ENCODE measurements around the gene MMP1.

The MMP1 gene

DNA sequence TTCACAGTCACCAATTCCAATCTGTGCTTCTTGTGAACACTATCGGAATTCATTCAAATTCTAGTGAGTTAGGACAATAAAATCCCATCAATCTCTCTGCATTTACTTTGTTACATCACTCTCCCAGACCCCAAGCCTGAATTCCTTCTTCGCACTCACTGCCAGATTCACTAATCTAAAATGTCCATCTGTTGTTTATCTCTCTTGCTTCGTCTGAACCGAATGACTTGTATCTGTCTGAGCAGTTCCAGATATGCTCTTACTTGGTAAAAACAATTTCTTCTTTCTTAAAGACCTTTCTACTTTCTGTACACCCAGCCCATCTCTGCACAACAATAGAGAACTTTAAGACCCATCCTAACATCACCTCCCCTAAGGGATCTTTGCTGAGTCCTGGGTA is 24.6 kb downstream of the MMP1 start:
- Histone ChIP-seq H3K36me3 (ENCODE audit: insufficient read depth, low read length) (no peaks in the 10 kb centered on the region), H3K9me3 (ENCODE audit: insufficient read depth, low read length, severe bottlenecking) (no peaks in the 10 kb centered on the region), H2AFZ (ENCODE audit: low read depth, low read length) (no peak overlapping the region), H3K27me3 (ENCODE audit: insufficient read depth, low read length, poor library complexity) (peaks cover 8% of the 10 kb centered on the region), H3K4me3 (ENCODE audit: low read depth in 1 of 2, low read length in 2 of 2) (no peak overlapping the region), H3K79me2 (ENCODE audit: insufficient read depth, low read length) (no peaks in the 10 kb centered on the region), H3K4me2 (ENCODE audit: insufficient read depth, low read length) (no peak overlapping the region), H3K27ac (ENCODE audit: low read length) (no peak overlapping the region), H4K20me1 (ENCODE audit: insufficient read depth, low read length) (no peaks in the 10 kb centered on the region), H3K4me1 (ENCODE audit: insufficient read depth, low read length) (no peaks in the 10 kb centered on the region), H3K9ac (ENCODE audit: low read depth, low read length) (no peak overlapping the region)
- ATAC-seq (ENCODE audit: insufficient read depth, low read depth), result no peak
- DNase-seq, result no peak
- TF ChIP-seq EZH2 (IDR thresholded peaks at IDR 0.05; ENCODE audit: borderline replicate concordance, low read depth, low read length, severe bottlenecking), result no peak
- TF ChIP-seq, protein P1, sequence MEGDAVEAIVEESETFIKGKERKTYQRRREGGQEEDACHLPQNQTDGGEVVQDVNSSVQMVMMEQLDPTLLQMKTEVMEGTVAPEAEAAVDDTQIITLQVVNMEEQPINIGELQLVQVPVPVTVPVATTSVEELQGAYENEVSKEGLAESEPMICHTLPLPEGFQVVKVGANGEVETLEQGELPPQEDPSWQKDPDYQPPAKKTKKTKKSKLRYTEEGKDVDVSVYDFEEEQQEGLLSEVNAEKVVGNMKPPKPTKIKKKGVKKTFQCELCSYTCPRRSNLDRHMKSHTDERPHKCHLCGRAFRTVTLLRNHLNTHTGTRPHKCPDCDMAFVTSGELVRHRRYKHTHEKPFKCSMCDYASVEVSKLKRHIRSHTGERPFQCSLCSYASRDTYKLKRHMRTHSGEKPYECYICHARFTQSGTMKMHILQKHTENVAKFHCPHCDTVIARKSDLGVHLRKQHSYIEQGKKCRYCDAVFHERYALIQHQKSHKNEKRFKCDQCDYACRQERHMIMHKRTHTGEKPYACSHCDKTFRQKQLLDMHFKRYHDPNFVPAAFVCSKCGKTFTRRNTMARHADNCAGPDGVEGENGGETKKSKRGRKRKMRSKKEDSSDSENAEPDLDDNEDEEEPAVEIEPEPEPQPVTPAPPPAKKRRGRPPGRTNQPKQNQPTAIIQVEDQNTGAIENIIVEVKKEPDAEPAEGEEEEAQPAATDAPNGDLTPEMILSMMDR (IDR thresholded peaks at IDR 0.05; ENCODE audit: borderline replicate concordance, extremely low read depth, low read length, poor library complexity, severe bottlenecking), result no peak

DNA sequence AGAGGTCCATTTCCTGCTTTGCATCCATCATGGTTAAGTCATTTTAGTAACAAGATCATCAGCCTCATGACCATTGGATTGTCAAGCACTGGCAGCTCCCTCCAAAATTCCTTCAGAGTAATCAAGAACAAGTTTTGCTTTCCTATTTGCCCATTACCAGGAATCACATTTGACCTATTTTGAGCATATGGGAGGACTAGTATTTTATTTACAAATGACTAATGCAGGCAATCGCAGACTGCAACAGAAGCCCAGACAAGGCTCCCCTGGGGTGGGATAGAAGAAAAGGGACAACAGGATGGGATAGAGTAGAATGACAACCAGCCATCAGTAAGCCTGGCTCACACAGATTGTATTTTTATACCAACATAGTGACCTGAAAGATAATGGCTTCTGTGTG is 26.6 kb downstream of the MMP1 start:
- Histone ChIP-seq H3K4me3 (ENCODE audit: low read depth in 1 of 2, low read length in 2 of 2) (no peak overlapping the region), H4K20me1 (ENCODE audit: insufficient read depth, low read length) (no peaks in the 10 kb centered on the region), H3K27ac (ENCODE audit: low read length) (no peak overlapping the region), H3K9ac (ENCODE audit: low read depth, low read length) (no peak overlapping the region), H3K36me3 (ENCODE audit: insufficient read depth, low read length) (no peaks in the 10 kb centered on the region), H3K79me2 (ENCODE audit: insufficient read depth, low read length) (no peaks in the 10 kb centered on the region), H3K27me3 (ENCODE audit: insufficient read depth, low read length, poor library complexity) (peaks cover 2% of the 10 kb centered on the region), H3K9me3 (ENCODE audit: insufficient read depth, low read length, severe bottlenecking) (no peaks in the 10 kb centered on the region), H3K4me2 (ENCODE audit: insufficient read depth, low read length) (no peak overlapping the region), H3K4me1 (ENCODE audit: insufficient read depth, low read length) (no peaks in the 10 kb centered on the region), H2AFZ (ENCODE audit: low read depth, low read length) (no peak overlapping the region)
- DNase-seq (no peak), ATAC-seq (ENCODE audit: insufficient read depth, low read depth) (no peak)
- TF ChIP-seq, protein P1 (IDR thresholded peaks at IDR 0.05; ENCODE audit: borderline replicate concordance, extremely low read depth, low read length, poor library complexity, severe bottlenecking), result no peak
- no peak for TF ChIP-seq EZH2 (IDR thresholded peaks at IDR 0.05; ENCODE audit: borderline replicate concordance, low read depth, low read length, severe bottlenecking)

DNA sequence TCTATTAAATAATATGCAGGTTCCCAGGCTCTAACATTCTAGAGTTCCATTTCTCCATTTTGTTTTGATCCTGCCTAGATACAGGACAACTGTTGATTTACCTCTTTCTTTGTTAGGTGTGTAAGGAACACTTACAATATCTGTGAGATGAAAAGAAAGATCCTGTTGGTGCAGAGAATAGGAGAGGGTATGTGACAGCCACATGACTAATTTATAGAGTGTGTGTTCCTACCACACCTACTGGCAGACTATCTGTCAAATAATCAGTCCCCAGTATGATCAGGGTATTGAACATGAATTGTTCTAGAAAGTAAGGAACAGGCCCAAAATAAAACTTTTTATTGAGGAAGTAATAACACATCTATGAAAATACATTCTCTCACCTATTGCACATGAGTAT is 27.8 kb downstream of the MMP1 start:
- Histone ChIP-seq H3K36me3 (ENCODE audit: insufficient read depth, low read length) (no peaks in the 10 kb centered on the region), H4K20me1 (ENCODE audit: insufficient read depth, low read length) (no peaks in the 10 kb centered on the region), H2AFZ (ENCODE audit: low read depth, low read length) (no peak overlapping the region), H3K9me3 (ENCODE audit: insufficient read depth, low read length, severe bottlenecking) (no peaks in the 10 kb centered on the region), H3K79me2 (ENCODE audit: insufficient read depth, low read length) (no peaks in the 10 kb centered on the region), H3K4me3 (ENCODE audit: low read depth in 1 of 2, low read length in 2 of 2) (no peak overlapping the region), H3K4me2 (ENCODE audit: insufficient read depth, low read length) (no peak overlapping the region), H3K27ac (ENCODE audit: low read length) (no peak overlapping the region), H3K4me1 (ENCODE audit: insufficient read depth, low read length) (no peaks in the 10 kb centered on the region), H3K27me3 (ENCODE audit: insufficient read depth, low read length, poor library complexity) (peaks cover 2% of the 10 kb centered on the region), H3K9ac (ENCODE audit: low read depth, low read length) (no peak overlapping the region)
- TF ChIP-seq, protein P1 (IDR thresholded peaks at IDR 0.05; ENCODE audit: borderline replicate concordance, extremely low read depth, low read length, poor library complexity, severe bottlenecking), result no peak
- TF ChIP-seq EZH2 (IDR thresholded peaks at IDR 0.05; ENCODE audit: borderline replicate concordance, low read depth, low read length, severe bottlenecking), result no peak
- DNase-seq, result no peak
- no peak for ATAC-seq (ENCODE audit: insufficient read depth, low read depth)

DNA sequence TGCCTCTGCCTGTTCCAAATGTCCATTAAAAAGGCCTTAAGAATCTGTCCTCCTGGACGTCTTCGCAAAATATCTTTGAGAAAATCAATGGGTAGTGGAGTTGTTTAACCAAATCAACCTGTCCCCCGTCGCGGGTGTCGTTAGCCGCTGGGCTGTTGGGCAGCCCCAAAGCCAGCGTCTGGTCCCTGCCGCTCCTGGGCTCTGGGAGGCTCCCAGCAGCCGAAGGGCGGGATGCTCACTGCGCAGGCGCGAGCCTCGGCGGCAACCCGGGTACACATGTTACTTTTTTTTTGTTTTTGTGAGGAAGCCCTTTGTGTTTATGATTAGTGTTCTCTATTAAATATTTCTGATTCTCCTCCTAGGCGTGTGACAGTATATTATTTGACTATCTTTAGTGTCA is 30.2 kb downstream of the MMP1 start:
- Histone ChIP-seq H3K4me1 (ENCODE audit: insufficient read depth, low read length) (no peaks in the 10 kb centered on the region), H3K9ac (ENCODE audit: low read depth, low read length) (no peak overlapping the region), H3K79me2 (ENCODE audit: insufficient read depth, low read length) (no peaks in the 10 kb centered on the region), H3K4me3 (ENCODE audit: low read depth in 1 of 2, low read length in 2 of 2) (no peak overlapping the region), H3K4me2 (ENCODE audit: insufficient read depth, low read length) (no peak overlapping the region), H3K9me3 (ENCODE audit: insufficient read depth, low read length, severe bottlenecking) (no peaks in the 10 kb centered on the region), H3K27ac (ENCODE audit: low read length) (no peak overlapping the region), H4K20me1 (ENCODE audit: insufficient read depth, low read length) (no peaks in the 10 kb centered on the region), H3K27me3 (ENCODE audit: insufficient read depth, low read length, poor library complexity) (peaks cover 5% of the 10 kb centered on the region), H2AFZ (ENCODE audit: low read depth, low read length) (no peak overlapping the region), H3K36me3 (ENCODE audit: insufficient read depth, low read length) (no peaks in the 10 kb centered on the region)
- ATAC-seq (ENCODE audit: insufficient read depth, low read depth) (no peak), DNase-seq (no peak)
- TF ChIP-seq EZH2 (IDR thresholded peaks at IDR 0.05; ENCODE audit: borderline replicate concordance, low read depth, low read length, severe bottlenecking), result no peak
- TF ChIP-seq, protein P1 (IDR thresholded peaks at IDR 0.05; ENCODE audit: borderline replicate concordance, extremely low read depth, low read length, poor library complexity, severe bottlenecking), result no peak

Data from DND-41 (cell line).